Measurements from ENCODE around the gene NIP7.

DNA sequence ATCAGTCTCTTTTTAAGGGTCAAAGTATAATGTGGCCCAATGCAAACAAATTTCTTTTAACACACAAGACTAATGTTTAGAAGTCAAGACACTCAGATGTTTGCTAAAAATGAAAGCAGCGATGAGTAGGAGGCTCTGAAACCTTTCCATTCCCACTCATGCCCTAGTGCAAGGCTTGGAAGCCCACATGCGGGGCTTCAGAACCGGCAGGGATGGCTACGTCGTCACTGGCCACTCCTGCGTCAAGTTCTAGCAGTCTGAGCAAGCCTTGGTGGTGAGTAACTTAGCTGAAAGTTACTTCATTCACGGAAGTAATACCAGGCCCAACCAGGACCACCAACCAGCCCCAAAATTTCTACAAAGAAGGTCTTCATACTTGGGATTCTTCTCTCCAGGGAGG, 26.9 kb downstream of the NIP7 start:
- TF ChIP-seq, protein P1, sequence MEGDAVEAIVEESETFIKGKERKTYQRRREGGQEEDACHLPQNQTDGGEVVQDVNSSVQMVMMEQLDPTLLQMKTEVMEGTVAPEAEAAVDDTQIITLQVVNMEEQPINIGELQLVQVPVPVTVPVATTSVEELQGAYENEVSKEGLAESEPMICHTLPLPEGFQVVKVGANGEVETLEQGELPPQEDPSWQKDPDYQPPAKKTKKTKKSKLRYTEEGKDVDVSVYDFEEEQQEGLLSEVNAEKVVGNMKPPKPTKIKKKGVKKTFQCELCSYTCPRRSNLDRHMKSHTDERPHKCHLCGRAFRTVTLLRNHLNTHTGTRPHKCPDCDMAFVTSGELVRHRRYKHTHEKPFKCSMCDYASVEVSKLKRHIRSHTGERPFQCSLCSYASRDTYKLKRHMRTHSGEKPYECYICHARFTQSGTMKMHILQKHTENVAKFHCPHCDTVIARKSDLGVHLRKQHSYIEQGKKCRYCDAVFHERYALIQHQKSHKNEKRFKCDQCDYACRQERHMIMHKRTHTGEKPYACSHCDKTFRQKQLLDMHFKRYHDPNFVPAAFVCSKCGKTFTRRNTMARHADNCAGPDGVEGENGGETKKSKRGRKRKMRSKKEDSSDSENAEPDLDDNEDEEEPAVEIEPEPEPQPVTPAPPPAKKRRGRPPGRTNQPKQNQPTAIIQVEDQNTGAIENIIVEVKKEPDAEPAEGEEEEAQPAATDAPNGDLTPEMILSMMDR (IDR thresholded peaks at IDR 0.05): no peak
- TF ChIP-seq POLR2A (IDR thresholded peaks at IDR 0.05) (no peak), EP300 (IDR thresholded peaks at IDR 0.05) (no peak)
